ENCODE data around the gene PRSS12.
"Not testable (repeated sequence)": the region's sequence is repeated elsewhere in the genome, so short reads cannot be mapped to it uniquely, and the experiment has no call there.

PRSS12 gene

GRCh38 chr4:118299619-118300018 lies 53.2 kb downstream of the PRSS12 start:
- not testable (repeated sequence) for H3K36me3 ChIP-seq (ENCODE audit: control insufficient read depth in 2 of 2, insufficient read depth in 2 of 2, low read length in 2 of 2); H3K9me3 ChIP-seq (ENCODE audit: control insufficient read depth in 2 of 2, low read length in 2 of 2); H3K4me1 ChIP-seq (ENCODE audit: control insufficient read depth in 2 of 2, insufficient read depth in 2 of 2, low read length in 2 of 2); H3K4me3 ChIP-seq (ENCODE audit: low read length in 2 of 2); H3K27me3 ChIP-seq (ENCODE audit: control insufficient read depth in 2 of 2, insufficient read depth in 2 of 2, low read length in 2 of 2); H3K27ac ChIP-seq (ENCODE audit: low read depth in 2 of 2, low read length in 2 of 2); H3K9ac ChIP-seq (ENCODE audit: low read depth in 1 of 2, low read length in 2 of 2)

GRCh38 chr4:118296729-118297128 lies 56.1 kb downstream of the PRSS12 start:
- H3K4me3 ChIP-seq (ENCODE audit: low read length in 2 of 2) = no peak overlapping the region
- H3K9ac ChIP-seq (ENCODE audit: low read depth in 1 of 2, low read length in 2 of 2) = no peak overlapping the region
- H3K36me3 ChIP-seq (ENCODE audit: control insufficient read depth in 2 of 2, insufficient read depth in 2 of 2, low read length in 2 of 2) = no peaks in the 10 kb centered on the region
- no peak overlapping the region for H3K27ac ChIP-seq (ENCODE audit: low read depth in 2 of 2, low read length in 2 of 2)
- no peaks in the 10 kb centered on the region for H3K27me3 ChIP-seq (ENCODE audit: control insufficient read depth in 2 of 2, insufficient read depth in 2 of 2, low read length in 2 of 2)
- H3K4me1 ChIP-seq (ENCODE audit: control insufficient read depth in 2 of 2, insufficient read depth in 2 of 2, low read length in 2 of 2) = peaks cover 0 to 2% of the 10 kb centered on the region in 2 donors
- H3K9me3 ChIP-seq (ENCODE audit: control insufficient read depth in 2 of 2, low read length in 2 of 2) = no peaks in the 10 kb centered on the region

DNA sequence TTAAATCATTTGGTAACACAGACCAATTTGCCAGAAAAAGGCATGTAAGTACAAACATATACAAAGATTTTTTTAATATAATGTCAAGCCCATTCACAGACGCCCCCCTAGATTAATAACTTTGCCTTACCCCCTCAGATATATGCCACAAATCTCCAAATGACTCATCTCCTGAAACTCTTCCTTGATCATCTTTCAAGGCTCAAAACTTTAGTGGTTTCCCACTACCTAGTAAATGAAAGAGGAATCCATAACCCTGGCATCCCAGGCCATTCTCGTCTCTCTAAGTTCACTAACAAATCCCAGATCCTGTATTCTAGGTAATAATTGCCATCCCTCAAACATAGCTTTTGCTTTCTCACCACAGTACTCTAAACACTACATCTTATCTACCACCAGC lies 61.9 kb downstream of the PRSS12 start:
- Histone ChIP-seq H3K4me3 (ENCODE audit: low read length in 2 of 2) (no peak overlapping the region), H3K9ac (ENCODE audit: low read depth in 1 of 2, low read length in 2 of 2) (no peak overlapping the region), H3K27ac (ENCODE audit: low read depth in 2 of 2, low read length in 2 of 2) (no peak overlapping the region), H3K9me3 (ENCODE audit: control insufficient read depth in 2 of 2, low read length in 2 of 2) (no peaks in the 10 kb centered on the region), H3K27me3 (ENCODE audit: control insufficient read depth in 2 of 2, insufficient read depth in 2 of 2, low read length in 2 of 2) (no peaks in the 10 kb centered on the region), H3K4me1 (ENCODE audit: control insufficient read depth in 2 of 2, insufficient read depth in 2 of 2, low read length in 2 of 2) (no peaks in the 10 kb centered on the region), H3K36me3 (ENCODE audit: control insufficient read depth in 2 of 2, insufficient read depth in 2 of 2, low read length in 2 of 2) (peaks cover 0 to 2% of the 10 kb centered on the region in 2 donors)

- H3K9ac ChIP-seq (ENCODE audit: low read depth in 1 of 2, low read length in 2 of 2) = no peak overlapping the region
- no peak overlapping the region for H3K27ac ChIP-seq (ENCODE audit: low read depth in 2 of 2, low read length in 2 of 2)
- peaks cover 0 to 2% of the 10 kb centered on the region in 2 donors for H3K36me3 ChIP-seq (ENCODE audit: control insufficient read depth in 2 of 2, insufficient read depth in 2 of 2, low read length in 2 of 2)
- no peaks in the 10 kb centered on the region for H3K9me3 ChIP-seq (ENCODE audit: control insufficient read depth in 2 of 2, low read length in 2 of 2)
- no peaks in the 10 kb centered on the region for H3K4me1 ChIP-seq (ENCODE audit: control insufficient read depth in 2 of 2, insufficient read depth in 2 of 2, low read length in 2 of 2)
- H3K4me3 ChIP-seq (ENCODE audit: low read length in 2 of 2) = no peak overlapping the region
- H3K27me3 ChIP-seq (ENCODE audit: control insufficient read depth in 2 of 2, insufficient read depth in 2 of 2, low read length in 2 of 2) = no peaks in the 10 kb centered on the region
Observed at GRCh38 chr4:118289794-118290193, 63.0 kb downstream of the PRSS12 start.

DNA sequence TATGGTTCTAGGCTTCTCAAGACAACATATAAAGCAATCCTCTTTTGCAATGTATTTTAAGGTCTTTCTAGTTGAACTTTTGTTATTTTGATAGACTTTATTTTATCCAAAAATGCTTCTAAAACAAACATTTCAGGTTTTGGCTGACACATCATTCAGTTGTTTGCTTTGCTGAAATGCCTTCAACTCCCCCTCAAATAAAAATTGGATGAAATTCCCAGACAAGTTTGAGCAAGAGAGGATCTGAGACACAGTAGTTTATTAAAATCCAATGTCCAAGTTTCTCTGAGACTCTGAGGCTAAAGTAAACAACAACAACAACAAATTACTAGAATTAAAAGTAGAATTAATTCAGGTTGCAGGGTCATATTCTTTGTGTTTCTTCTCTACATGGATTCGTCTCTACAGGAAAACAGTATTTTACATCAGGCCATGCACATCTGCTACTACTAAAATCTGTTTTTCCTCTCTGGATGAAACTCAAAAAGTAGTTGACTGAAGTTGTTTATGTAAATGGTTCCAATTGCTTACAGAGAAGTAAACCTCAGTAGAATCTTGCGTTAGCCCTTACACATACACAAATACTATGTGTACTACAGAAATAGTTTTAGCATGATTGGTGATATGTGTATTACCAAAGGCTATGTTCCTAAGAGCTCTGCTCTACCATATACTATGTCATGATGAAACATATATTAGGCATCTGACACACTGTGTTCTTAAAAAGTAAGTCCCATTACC lies 64.9 kb downstream of the PRSS12 start:
- no peak overlapping the region for H3K27ac ChIP-seq (ENCODE audit: low read depth in 2 of 2, low read length in 2 of 2)
- H3K36me3 ChIP-seq (ENCODE audit: control insufficient read depth in 2 of 2, insufficient read depth in 2 of 2, low read length in 2 of 2) = peaks cover 0 to 2% of the 10 kb centered on the region in 2 donors
- H3K9ac ChIP-seq (ENCODE audit: low read depth in 1 of 2, low read length in 2 of 2) = no peak overlapping the region
- H3K4me1 ChIP-seq (ENCODE audit: control insufficient read depth in 2 of 2, insufficient read depth in 2 of 2, low read length in 2 of 2) = no peaks in the 10 kb centered on the region
- H3K4me3 ChIP-seq (ENCODE audit: low read length in 2 of 2) = no peak overlapping the region
- H3K27me3 ChIP-seq (ENCODE audit: control insufficient read depth in 2 of 2, insufficient read depth in 2 of 2, low read length in 2 of 2) = no peaks in the 10 kb centered on the region
- no peaks in the 10 kb centered on the region for H3K9me3 ChIP-seq (ENCODE audit: control insufficient read depth in 2 of 2, low read length in 2 of 2)

DNA sequence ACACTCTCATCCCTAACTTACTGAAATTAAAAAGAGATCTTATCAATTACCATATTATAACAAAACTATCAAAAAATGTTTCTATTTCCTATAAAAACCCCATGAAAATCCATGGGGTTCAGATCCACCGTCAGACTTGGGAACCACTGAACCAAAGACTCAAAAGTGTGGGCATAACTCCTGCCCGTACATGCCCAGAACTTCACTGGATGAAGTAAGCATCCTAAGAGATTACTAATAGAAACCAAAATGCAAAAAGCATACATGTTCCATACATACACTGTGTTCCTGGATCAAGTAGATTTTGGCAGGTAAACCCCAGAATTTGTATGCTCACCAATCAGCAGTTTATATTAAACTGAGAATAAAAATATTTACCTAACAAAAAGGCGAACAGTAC lies 66.1 kb downstream of the PRSS12 start:
- H3K36me3 ChIP-seq (ENCODE audit: control insufficient read depth in 2 of 2, insufficient read depth in 2 of 2, low read length in 2 of 2) = peaks cover 3 to 7% of the 10 kb centered on the region in 2 donors
- no peaks in the 10 kb centered on the region for H3K9me3 ChIP-seq (ENCODE audit: control insufficient read depth in 2 of 2, low read length in 2 of 2)
- H3K27me3 ChIP-seq (ENCODE audit: control insufficient read depth in 2 of 2, insufficient read depth in 2 of 2, low read length in 2 of 2) = no peaks in the 10 kb centered on the region
- H3K4me3 ChIP-seq (ENCODE audit: low read length in 2 of 2) = no peak overlapping the region
- H3K4me1 ChIP-seq (ENCODE audit: control insufficient read depth in 2 of 2, insufficient read depth in 2 of 2, low read length in 2 of 2) = no peaks in the 10 kb centered on the region
- no peak overlapping the region for H3K9ac ChIP-seq (ENCODE audit: low read depth in 1 of 2, low read length in 2 of 2)
- no peak overlapping the region for H3K27ac ChIP-seq (ENCODE audit: low read depth in 2 of 2, low read length in 2 of 2)

- Histone ChIP-seq H3K36me3 (ENCODE audit: control insufficient read depth in 2 of 2, insufficient read depth in 2 of 2, low read length in 2 of 2) (peaks cover 6 to 9% of the 10 kb centered on the region in 2 donors), H3K9ac (ENCODE audit: low read depth in 1 of 2, low read length in 2 of 2) (no peak overlapping the region), H3K4me1 (ENCODE audit: control insufficient read depth in 2 of 2, insufficient read depth in 2 of 2, low read length in 2 of 2) (peaks cover 0 to 3% of the 10 kb centered on the region in 2 donors), H3K27me3 (ENCODE audit: control insufficient read depth in 2 of 2, insufficient read depth in 2 of 2, low read length in 2 of 2) (no peaks in the 10 kb centered on the region), H3K9me3 (ENCODE audit: control insufficient read depth in 2 of 2, low read length in 2 of 2) (no peaks in the 10 kb centered on the region), H3K4me3 (ENCODE audit: low read length in 2 of 2) (no peak overlapping the region), H3K27ac (ENCODE audit: low read depth in 2 of 2, low read length in 2 of 2) (no peak overlapping the region)
Observed at GRCh38 chr4:118285931-118286330, 66.9 kb downstream of the PRSS12 start.

- Histone ChIP-seq H3K9ac (ENCODE audit: low read depth in 1 of 2, low read length in 2 of 2) (no peak overlapping the region), H3K9me3 (ENCODE audit: control insufficient read depth in 2 of 2, low read length in 2 of 2) (no peaks in the 10 kb centered on the region), H3K27ac (ENCODE audit: low read depth in 2 of 2, low read length in 2 of 2) (no peak overlapping the region)
Observed at GRCh38 chr4:118284169-118284568, 68.6 kb downstream of the PRSS12 start.

DNA sequence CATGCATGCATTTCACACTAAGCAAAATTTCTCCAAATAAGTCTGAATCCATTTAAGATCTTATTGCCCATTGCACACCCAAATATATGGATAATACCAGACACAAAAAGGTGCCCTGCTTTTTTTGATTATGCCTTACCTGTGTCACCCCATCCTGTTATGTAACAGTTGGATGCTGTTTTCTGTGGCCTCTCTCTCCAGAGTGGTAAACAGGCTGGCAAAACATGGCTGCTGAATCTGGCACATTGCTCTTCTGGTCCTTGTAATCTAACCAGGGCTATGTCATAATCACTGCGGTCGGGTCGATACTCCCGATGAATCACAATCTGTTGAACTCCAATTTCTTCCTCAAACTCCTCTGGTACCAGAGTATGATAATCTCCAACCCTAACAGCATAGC lies 70.1 kb downstream of the PRSS12 start:
- Histone ChIP-seq H3K27ac (ENCODE audit: low read depth in 2 of 2, low read length in 2 of 2) (no peak overlapping the region), H3K4me1 (ENCODE audit: control insufficient read depth in 2 of 2, insufficient read depth in 2 of 2, low read length in 2 of 2) (peaks cover 16 to 21% of the 10 kb centered on the region in 2 donors), H3K9ac (ENCODE audit: low read depth in 1 of 2, low read length in 2 of 2) (no peak overlapping the region), H3K4me3 (ENCODE audit: low read length in 2 of 2) (no peak overlapping the region), H3K27me3 (ENCODE audit: control insufficient read depth in 2 of 2, insufficient read depth in 2 of 2, low read length in 2 of 2) (no peaks in the 10 kb centered on the region), H3K36me3 (ENCODE audit: control insufficient read depth in 2 of 2, insufficient read depth in 2 of 2, low read length in 2 of 2) (peaks cover 6 to 7% of the 10 kb centered on the region in 2 donors), H3K9me3 (ENCODE audit: control insufficient read depth in 2 of 2, low read length in 2 of 2) (no peaks in the 10 kb centered on the region)

More at GRCh38 chr4:118284169-118284568, 68.6 kb downstream of the PRSS12 start:
- H3K4me3 ChIP-seq (ENCODE audit: low read length in 2 of 2) = no peak overlapping the region
- H3K36me3 ChIP-seq (ENCODE audit: control insufficient read depth in 2 of 2, insufficient read depth in 2 of 2, low read length in 2 of 2) = peaks cover 6 to 9% of the 10 kb centered on the region in 2 donors
- peaks cover 14 to 16% of the 10 kb centered on the region in 2 donors for H3K4me1 ChIP-seq (ENCODE audit: control insufficient read depth in 2 of 2, insufficient read depth in 2 of 2, low read length in 2 of 2)
- H3K27me3 ChIP-seq (ENCODE audit: control insufficient read depth in 2 of 2, insufficient read depth in 2 of 2, low read length in 2 of 2) = no peaks in the 10 kb centered on the region

DNA sequence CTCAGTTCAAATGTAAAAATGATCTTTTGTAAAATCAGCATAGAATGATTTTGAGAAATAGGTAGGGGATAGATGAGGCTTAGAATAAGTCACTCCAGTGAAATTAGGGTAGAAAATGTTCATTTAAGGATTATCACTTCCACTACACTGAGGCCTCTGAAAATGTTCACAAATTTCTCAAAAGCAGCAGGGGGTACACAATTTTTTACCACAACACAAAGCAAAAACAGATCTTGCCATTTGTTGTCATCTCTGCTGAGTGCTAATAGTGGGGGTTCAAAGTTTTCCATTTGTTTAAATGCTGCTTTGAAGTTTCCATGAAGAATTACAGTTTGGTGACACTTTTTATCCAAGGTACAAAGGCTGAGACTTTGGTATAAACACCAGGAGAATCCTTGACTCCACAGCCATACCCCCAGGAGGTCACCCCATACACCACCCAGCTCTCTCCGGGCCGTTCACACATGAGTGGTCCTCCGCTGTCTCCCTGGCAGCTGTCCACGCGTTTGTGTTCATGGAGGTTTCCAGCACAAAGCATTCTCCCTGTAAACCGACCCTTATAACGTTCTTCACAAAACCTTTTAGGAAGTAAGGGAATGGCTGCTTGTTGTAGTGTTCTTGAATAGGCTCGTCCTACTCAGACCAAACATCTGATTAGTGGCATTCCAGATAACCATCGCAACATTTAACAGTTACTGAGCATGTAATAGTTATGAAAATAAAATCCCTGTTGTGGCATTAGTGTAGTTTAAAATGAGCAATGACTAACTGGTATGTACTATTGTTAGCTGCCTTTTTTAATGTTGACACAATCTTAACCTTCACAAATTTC lies 71.0 kb downstream of the PRSS12 start:
- Histone ChIP-seq H3K4me3 (ENCODE audit: low read length in 2 of 2) (no peak overlapping the region), H3K4me1 (ENCODE audit: control insufficient read depth in 2 of 2, insufficient read depth in 2 of 2, low read length in 2 of 2) (peaks cover 17 to 23% of the 10 kb centered on the region in 2 donors), H3K27ac (ENCODE audit: low read depth in 2 of 2, low read length in 2 of 2) (no peak overlapping the region), H3K27me3 (ENCODE audit: control insufficient read depth in 2 of 2, insufficient read depth in 2 of 2, low read length in 2 of 2) (no peaks in the 10 kb centered on the region), H3K36me3 (ENCODE audit: control insufficient read depth in 2 of 2, insufficient read depth in 2 of 2, low read length in 2 of 2) (peaks cover 6 to 7% of the 10 kb centered on the region in 2 donors), H3K9ac (ENCODE audit: low read depth in 1 of 2, low read length in 2 of 2) (no peak overlapping the region), H3K9me3 (ENCODE audit: control insufficient read depth in 2 of 2, low read length in 2 of 2) (no peaks in the 10 kb centered on the region)

All from mucosa of rectum (tissue), 2 donors.